GM19324 (cell line): ENCODE results near the gene IL17A.
"Not testable (repeated sequence)": the region's sequence is repeated elsewhere in the genome, so short reads cannot be mapped to it uniquely, and the experiment has no call there.

Experiments used
- ATAC-seq: cut with Tn5 transposase; IDR thresholded peaks from one replicate; pipeline ENCODE4 v1.9.1; 2021; ENCODE audit warnings: mild to moderate bottlenecking, moderate library complexity; ENCODE audit not compliant: unreplicated experiment, low FRiP score

The IL17A gene

DNA sequence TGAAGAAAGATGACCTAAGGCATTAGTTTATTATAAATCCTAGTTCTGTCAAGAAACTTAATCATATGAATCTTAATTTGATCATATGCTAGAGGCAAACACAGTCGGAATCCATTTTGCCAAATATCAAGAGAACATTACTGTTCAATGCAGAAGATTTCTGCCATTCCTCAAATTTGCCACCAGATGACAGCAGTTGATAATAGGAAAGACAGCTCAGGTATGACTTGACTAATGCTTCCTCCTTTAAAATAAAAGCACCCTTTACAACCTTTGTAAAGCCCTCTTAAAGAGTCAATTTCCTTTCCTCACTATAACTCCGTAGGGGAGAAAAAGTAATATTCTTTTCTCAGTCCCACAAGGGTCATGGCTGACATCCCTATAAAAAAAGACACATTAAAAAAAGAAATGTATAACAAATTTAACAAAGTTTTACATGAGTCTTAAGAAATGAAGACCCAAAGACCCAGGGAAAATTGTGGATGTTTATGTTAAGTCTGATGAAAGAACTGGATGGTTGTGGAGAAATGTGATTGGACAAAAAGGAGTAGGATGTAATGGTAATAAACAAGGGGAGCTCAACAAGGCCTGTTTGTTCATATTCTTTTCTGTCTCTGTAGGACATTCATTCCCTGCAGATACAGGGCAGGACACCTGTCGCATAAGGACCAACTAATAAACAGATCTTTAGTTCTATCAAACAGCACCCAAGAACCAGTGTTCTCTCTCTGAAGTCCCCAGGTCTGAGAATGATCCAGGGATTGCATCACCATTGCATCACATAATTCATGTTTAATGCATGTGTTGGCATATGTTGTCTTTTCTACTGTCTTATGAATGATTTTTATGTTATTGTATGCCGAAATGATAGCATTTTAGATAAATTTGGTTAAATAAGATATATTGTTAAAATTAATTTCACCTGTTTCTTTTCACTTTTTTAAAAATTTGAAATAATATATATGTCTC, 23.0 kb upstream of the IL17A start:
- no peak for ATAC-seq

DNA sequence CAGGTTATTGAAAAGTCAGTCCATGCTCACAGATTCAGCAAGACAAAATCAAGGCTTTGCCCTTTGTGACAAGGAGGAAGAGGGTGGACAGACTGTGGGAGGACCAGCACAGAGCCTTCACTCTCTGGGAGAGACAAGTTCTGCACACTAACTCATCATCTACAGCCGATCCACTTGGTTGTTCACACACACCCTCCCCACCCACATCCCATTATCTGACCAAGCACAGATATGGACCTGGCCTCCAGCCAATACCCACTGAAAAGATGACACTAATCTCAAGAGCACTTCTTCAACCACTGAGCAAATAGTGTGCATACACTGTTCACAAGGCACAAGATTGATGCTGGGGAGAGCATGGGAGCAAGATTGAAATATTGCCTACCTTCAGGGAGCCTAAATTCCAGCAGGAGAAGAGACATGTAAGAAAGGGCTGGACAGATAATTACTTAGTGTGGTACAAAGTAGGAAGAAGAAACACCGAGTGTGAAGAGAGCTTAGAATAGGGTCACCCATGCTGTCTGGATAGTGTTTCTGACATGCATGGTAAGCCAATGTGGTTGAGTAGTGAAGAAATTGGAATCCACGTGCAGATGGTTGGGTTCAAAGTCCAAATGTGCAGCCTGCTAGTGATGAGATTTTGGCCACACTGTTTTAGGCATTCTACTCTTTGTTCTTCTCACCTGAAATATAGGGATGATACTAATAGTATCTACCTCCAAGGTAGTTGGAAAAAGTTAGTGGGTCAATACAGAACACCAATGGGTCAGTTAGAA, 21.7 kb upstream of the IL17A start:
- no peak for ATAC-seq

DNA sequence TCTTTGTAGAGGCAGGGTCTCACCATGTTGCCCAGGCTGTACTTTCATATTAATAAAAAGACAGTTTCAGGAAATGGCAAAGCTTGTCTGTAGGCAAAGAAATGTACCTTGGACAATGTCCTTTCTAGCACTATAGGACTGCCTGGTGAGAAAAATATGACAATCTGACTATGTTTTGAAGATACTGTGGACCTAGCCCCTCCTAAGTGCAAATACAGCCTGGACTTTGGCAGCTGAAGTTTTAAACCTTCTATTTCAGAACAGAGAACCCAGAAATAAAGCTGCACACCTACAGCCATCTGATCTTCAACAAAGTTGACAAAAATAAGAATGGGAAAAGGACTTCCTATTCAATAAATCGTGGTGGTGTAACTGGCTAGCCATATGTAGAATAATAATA, 18.9 kb upstream of the IL17A start:
- no peak for ATAC-seq

DNA sequence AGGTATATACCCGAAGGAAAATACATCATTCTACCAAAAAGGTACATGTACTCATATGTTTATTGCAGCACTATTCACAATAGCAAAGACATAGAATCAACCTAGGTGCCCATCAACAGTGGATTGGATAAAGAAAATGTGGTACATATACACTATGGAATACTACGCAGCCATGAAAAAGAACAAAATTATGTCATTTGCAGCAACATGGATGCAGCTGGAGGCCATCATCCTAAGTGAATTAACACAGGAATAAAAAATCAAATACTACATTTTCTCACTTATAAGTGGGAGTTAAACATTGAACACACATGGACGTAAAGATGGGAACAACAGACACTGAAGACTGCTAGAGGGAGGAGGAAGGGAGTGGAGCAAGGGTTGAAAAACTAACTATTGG, 17.8 kb upstream of the IL17A start:
- not testable (repeated sequence) for ATAC-seq

DNA sequence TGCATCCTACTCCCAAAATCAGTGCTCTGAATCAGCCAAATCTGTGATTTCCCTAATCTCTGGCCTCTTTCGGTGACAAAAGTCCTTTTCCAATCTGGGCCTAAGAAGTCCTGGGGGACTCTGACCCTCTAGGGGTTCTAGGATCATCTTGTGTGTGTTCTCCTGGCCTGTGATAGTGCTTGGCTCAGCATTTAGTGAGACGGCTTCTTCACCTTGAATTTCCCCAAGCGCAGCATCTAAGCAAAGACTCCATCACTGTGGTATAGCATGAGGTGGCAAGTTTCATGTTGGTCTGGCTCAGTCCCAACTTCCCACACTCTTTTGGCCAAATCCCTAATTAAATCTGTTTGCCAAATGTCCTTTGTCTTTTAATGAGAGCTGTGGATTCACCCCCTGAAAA, 12.1 kb upstream of the IL17A start:
- ATAC-seq, result no peak

DNA sequence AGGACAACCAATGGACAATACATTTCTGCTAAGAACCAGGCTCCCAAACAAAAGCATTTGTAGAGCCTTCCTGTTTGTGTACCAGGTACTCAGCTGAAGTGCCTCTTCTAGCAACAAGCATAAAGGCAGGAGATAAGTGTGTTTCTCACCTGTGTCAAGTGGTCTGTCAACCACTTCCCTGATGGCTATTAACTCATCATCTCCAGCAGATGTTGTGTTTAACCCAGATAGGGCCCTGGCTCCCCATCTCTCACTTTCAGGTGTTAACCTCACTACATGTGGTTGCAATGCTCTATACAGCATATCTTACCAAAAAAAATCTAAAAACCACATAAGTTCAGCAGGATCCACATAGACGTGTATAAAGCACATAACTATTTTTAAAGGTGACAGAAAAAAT, 9.6 kb upstream of the IL17A start:
- ATAC-seq, result no peak

DNA sequence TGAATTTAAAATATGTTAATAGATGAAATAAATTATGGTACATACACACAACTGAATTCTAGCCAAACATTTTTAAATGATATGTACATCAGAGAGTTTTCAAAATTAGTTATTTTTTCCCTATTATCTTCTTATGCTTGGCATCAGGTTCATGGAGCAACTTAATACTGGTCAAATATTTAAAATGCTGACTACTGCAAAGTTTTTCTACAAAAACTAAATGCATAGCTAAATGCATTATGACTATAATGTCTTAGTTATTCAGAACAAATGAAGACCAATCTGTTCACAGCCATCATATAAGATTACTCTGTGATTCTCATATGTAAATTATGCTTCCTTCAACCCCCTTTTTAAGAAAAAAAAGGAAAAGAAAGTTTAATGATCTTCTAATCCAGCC, 8.2 kb upstream of the IL17A start:
- no peak for ATAC-seq

DNA sequence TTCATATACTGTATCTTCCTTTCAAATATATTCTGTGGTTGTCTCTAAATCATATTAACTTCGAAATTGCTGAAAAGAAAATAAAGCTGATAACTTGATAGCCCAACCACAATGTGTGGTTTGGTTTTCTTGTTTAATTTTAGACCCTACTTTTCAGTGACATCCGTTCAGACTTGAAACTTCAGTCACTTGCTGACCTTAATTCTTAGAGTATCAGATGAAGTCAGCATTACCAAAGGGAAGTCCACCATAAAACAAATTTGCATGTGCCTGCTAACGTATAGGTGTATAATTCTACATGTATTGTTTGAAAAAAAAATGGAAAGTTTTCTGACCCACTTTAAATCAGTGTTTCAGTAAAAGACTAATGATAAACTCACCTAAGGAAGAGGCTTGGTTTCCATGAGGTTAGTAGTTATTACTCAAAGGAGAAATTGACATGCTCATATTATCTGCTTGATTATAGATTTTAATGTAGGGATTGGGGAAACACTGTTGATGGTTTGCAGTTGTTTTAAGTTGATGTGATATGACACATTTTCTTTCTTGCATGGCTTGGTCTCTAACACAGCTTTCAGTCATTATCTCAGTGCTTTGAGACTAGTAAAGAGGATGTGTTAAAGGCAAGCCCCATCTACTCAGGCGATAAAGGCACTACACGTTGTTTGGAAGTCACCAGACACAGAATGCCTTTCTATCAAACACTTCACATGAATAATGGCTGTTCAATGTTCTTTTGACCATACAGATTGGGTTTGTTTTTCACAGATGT, 5.2 kb upstream of the IL17A start:
- peak; percentile 57 for ATAC-seq

DNA sequence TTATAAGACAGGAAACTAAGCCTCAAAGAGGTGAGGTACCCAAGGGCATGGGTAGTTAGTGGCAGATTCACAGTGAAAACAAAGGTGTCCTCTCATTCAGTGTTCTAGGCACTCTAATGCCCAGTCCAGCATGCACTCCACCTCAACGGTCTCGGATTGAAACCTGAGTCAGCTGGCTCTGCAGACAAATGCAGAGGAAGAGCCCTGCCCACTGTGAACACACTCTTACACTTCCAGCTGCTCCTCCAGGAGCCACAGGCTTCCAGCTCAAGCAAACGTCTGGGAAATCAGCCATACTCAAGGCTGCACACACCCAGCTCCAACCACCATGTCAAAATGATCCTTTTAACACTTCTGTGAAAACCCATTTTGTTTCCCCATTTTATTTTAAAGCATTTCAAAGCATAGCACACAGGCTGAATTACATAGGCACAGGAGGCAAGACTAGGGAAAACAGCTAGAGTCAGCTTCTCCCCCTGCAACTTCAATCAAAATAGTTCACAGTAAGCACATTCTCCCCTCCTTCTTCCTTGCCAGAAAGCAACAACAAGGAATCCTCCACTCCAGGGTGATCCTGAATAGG, 3.0 kb upstream of the IL17A start:
- ATAC-seq, result no peak

DNA sequence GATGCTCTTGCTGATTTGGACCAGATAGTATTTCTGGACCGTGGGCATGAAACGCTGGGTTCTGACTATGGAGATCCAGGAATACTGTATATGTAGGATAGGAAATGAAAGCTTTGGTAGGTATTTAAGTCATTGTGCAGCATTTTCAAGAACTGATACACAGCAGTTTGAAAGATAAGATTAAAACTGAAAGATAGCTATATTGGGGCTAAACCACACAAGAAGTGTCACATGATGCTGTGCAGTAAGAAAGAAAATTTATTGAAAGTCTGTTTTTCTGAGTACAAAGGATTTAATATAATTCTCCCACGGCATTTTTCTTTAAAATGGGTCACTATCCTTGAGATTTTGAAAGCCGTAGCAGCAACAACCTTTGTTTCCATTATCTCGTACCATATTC, 305 bp downstream of the IL17A start:
- no peak for ATAC-seq

DNA sequence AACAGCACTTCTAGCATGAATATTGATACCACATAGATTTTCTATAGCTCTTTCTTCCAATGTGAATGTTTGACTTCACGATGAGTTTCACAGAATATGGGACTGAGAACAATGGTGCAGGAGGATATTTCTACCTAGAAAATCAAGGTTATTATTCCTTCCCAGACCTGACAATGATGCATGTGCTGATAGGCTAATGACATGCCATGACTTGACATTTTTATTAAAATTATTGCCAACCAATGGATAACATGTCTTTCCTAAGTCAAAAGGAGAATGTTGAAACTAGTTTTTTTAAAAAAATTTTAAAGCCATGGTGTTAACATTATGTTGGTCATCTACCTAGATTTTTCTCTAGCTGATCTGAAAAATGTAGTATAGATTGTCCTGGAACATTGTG, 923 bp downstream of the IL17A start:
- no peak for ATAC-seq

DNA sequence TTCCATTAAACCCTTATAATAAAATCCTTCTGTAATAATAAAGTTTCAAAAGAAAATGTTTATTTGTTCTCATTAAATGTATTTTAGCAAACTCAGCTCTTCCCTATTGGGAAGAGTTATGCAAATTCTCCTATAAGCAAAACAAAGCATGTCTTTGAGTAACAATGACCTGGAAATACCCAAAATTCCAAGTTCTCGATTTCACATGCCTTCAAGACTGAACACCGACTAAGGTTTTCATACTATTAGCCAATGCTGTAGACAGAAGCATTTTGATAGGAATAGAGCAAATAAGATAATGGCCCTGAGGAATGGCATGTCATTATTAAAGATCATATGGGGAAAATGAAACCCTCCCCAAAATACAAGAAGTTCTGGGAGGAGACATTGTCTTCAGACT, 3.8 kb downstream of the IL17A start:
- no peak for ATAC-seq

DNA sequence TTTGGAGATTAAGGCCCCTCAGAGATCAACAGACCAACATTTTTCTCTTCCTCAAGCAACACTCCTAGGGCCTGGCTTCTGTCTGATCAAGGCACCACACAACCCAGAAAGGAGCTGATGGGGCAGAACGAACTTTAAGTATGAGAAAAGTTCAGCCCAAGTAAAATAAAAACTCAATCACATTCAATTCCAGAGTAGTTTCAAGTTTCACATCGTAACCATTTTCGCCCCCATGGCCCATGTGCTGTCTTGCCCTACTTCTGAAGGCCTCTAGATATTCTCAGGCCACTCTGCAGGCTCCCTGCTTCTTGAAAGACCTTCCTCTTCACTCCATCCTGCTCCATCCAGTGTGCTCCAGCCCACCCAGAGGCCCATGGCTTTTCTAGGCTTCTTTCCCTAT, 4.2 kb downstream of the IL17A start:
- no peak for ATAC-seq

DNA sequence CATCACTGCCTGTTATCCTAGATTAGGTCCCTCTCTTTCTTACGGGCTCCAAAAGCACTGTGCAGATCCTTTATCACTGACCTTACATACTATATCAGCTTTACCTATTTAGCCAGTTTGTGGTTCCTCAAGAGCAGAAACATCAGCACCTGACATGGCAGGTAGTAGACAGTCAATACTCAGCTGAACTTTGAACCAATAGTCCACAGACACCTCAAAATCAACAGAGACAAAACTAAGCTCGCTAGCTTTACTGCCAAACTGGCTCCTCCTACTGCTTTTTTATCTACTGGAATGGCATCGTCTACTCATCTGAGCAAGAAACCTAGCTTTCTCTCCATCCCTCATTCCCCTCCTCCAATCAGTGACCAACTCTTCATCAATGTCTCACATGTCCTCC, 5.6 kb downstream of the IL17A start:
- no peak for ATAC-seq

DNA sequence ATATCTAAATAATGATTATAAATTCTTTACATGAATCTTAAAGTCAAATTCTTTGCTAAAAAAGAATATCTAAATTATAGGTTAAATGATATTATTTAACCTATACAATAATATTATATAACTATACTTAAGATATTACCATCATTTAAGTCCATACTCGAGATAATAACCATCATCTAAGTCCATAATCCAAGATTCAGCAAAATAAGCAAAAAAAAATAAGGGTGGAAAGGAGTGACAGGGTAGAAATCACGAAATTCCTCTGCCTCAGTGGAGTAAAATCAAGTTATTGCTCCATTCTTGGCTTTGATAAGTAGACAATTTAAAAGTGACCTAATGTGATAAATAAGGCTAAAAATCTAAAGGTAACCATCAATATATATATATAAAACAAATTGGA, 9.7 kb downstream of the IL17A start:
- ATAC-seq, result no peak

DNA sequence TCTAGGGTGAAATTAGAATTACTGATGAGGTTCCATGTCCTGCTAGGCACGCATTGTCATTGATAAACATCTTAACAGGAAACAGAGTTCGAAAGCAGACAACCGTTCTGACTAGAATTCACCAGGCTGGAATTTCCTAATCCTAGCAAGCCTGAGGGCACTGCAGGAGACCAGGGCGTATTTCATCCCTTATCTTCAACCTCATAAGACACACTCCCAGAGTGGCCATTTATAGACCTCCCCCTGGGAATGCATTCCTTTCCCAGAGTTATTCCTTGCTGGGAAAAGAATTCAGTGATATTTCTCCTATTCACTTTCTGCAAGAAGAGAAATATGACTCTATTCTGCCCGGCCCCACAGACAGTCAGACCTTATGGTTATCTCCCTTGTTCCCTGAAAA, 13.9 kb downstream of the IL17A start:
- not testable (repeated sequence) for ATAC-seq

DNA sequence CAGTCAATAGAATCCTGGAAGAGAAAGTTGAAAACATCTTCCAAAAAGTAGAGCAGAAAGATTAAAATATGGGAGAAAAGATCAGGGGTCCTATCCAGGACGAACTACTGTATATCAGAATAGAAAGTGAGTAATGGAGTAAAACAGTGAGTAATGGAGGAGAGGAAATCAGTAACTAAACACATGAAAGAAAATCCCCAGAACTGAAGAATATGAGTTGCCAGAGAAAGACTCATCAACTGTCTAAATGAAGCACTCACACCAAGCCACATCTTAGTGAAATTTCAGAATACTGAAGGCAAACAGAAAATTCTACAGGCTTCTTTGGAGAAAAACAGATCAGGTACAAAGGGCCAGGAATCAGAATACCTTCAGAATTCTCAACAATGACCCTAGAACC, 14.9 kb downstream of the IL17A start:
- ATAC-seq, result no peak

DNA sequence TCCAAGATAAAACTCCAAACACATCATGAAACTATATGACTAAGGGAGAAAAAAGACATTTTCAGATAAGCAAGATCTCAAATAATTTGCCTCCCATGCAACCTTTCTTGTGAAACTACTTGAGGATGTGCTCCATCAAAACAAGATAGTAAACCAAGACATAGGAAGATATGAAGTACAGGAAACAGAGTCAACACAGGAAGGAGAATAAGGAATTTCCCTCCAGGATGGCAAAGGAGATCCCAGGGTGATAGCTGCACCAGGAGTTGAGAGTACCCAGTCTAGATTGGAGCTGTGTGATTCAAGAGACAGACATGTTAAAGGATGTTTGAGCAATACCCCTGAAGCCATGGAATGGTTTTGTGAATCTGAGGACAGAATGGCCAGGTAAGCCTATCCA, 15.3 kb downstream of the IL17A start:
- no peak for ATAC-seq

DNA sequence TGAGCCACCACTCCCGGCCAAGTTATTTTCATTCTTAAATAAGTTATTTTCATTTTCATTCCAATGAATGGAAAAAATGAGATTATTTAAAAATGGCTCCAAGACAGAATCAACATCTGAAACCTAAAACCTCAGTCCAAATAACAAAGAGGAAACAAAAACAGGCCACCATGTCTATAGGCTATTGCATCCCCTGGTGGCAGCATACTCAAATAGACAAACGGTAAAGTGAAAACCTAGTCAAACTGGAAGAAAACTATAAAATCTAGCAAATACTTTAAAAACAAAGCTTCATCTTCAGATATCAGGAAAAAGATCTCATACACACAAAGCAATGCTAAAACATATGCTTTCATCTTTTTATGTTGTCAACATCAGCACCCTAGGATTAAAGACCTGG, 20.9 kb downstream of the IL17A start:
- no peak for ATAC-seq

DNA sequence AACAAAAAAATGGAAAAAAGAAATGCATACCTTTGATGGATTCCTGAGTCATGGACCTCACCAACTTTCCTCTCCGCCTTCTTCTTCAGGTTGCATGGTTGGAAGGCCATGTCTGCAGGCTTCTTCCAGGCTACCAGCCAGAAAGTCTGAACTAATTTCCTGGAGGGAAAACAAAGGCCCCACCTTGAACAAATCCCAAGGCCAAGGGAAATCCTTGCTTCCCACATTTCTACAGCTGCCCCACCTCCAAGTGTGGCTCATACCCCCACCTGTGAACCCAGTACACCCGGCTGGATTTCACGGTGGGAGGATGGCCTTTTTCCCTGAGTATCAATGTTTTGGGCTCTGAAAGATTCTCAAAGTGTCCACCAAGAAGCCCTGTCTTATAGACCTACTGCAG, 22.4 kb downstream of the IL17A start:
- ATAC-seq, result no peak

DNA sequence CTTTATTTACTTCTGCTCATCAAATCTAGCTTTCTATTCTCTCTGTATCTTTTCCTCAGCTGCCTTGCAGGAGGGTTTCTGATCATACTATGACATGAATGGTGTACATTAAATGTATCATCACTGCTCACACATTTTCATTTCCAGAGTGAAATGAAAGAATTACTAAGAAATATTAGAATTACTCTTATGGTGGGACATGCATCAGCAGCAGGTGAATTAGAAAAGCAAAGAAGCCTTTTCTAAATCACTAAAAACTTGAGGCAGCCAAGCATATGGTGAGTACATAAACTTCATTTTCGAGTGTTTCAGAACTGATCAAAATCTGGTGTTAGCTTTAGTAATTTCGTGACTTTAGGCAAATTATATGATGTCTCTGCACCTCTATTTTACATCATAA, 23.6 kb downstream of the IL17A start:
- no peak for ATAC-seq
